KOPT-K1 (cell line): ENCODE data around the gene CRB3.

ENCODE experiments used
- H3K27ac ChIP-seq: fragments of 200-600 bp; sonication (generic); 2 replicates; pipeline ENCODE4 v1.5.1; 2016; ENCODE audit warnings: antibody characterized with exemption, mild to moderate bottlenecking, low read depth, low read length; ENCODE audit not compliant: poor library complexity, severe bottlenecking
- H3K36me3 ChIP-seq: fragments of 200-600 bp; sonication (generic); 2 replicates; pipeline ENCODE4 v1.5.1; 2017; ENCODE audit warnings: antibody characterized with exemption, mild to moderate bottlenecking, low read length, moderate library complexity; ENCODE audit not compliant: insufficient read depth
- H3K9me3 ChIP-seq: fragments of 200-600 bp; sonication (generic); 2 replicates; pipeline ENCODE4 v1.5.1; 2017; ENCODE audit warnings: antibody characterized with exemption, low read length, mild to moderate bottlenecking; ENCODE audit not compliant: insufficient read depth, poor library complexity, severe bottlenecking

The CRB3 gene

DNA sequence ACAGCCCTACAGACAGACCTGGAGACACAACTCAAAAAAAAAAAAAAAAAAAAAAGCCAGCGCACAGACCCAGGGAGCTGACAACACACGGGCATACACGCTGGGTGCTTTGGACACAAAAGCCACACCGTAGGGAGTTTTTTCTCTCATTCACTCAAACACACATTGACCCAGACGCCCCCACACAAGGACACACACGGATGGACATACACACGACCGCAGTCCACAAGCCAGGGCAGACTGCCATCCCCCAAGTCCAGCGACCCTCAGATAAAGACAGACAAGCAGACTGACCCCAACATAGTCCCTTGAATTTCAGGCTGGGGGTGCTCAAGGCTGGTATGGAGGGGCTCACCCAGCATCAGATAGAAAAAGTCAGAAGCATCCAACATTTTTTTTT is 50.0 kb downstream of the CRB3 start:
- no peak overlapping the region for H3K27ac ChIP-seq
- no peaks in the 10 kb centered on the region for H3K9me3 ChIP-seq
- no peaks in the 10 kb centered on the region for H3K36me3 ChIP-seq

DNA sequence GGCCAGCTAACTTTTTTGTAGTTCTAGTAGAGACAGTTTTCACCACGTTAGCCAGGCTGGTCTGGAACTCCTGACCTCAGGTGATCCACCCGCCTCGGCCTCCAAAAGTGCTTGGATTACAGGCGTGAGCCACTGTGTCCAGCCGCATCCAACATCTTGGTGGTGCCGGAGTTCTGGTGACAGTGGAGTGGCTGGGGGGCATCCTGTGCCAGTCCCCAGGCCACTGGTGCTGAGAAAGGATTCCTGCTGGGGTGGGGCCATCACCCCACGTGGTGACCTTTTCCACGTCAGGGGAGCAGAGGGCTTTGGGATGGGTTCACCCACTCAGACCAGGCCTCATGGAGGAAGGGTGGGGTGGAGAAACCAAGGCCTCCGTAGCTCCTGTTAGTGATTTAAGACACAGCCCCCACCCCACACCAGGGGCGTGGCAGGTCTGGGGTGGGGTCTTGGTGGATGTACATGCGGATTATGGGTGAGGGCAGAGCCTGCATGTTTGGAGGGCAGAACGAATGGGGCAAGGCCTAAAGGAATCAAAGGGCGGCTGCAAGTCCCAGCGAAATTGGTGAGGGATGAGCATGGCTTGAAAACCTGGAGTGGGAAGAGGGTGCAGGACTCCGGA is 51.0 kb downstream of the CRB3 start:
- no peaks in the 10 kb centered on the region for H3K36me3 ChIP-seq
- no peaks in the 10 kb centered on the region for H3K9me3 ChIP-seq
- no peak overlapping the region for H3K27ac ChIP-seq

DNA sequence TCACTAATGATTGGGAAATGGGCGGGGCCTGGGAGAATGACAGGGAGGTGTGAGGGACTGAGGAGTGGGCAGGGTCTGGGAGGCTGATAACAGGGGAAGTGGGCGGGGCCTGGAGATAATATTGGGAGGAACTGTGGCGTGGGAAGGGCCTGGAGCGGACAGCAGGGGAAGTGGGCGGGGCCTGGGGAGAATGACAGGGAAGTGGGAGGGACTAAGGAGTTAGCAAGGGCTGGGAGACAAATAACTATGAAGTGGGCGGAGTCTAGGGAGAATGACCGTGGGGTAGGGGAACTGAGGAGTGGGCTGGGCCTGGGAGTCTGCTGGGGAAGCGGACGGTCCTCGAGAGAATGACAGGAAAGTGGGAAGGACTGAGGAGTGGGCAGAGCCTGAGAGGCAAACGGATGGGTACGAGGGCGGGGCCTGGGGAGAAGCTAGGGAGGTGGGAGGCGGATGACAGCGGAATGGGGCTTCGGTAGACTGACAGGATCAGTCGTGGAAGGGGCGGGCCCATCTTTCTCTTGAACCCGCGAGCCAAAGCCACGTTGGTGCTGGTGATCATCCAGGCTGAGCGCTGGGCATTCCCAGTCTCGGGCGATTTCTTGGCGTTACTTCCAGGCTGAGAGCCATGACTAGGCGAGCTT is 52.1 kb downstream of the CRB3 start:
- H3K36me3 ChIP-seq = no peaks in the 10 kb centered on the region
- H3K9me3 ChIP-seq = no peaks in the 10 kb centered on the region
- H3K27ac ChIP-seq = peak overlapping the region; percentile 65
